Melanocyte of skin (primary cell): ENCODE measurements around the gene VCL. TPM values are rescaled to one million over a fixed set of nuclear protein-coding genes. Genes with fewer than 3 reads are reported as not detected.

Experiments used
- total RNA-seq, 2 donors: library from RNA; depleted of rRNA; stranded (reverse); fragments of >200 nt; gene quantifications; 2 replicates each; pipeline ENCODE4 v1.2.3, GENCODE V29; 2012

VCL gene
- 10 to 100 TPM; 61.6 to 74.6 TPM for total RNA-seq

GRCh38 chr10:73997787-73998622 lies at the start of gene VCL:
VCL (plus strand) TSS chr10:73998116; CDS start chr10:73998208, 92 bp downstream.

GRCh38 chr10:74150204-74150989 lies 152.5 kb downstream of the VCL start, which contains the start of gene AP3M1:
AP3M1 (minus strand) TSS chr10:74150828; CDS start chr10:74138379, 12,449 bp downstream.

GRCh38 chr10:74150990-74151878 lies 153.3 kb downstream of the VCL start, which contains the start of gene ADK:
ADK (plus strand) TSS chr10:74151221; CDS start chr10:74151279, 58 bp downstream.

Other genes with a start within 250 kb of the VCL start
- 10 to 100 TPM; 16.2 to 24.3 TPM for gene CHCHD1, start 216.1 kb upstream of the VCL start, total RNA-seq
- gene ZSWIM8, start 212.5 kb upstream of the VCL start, total RNA-seq: 10 to 100 TPM; 59.6 to 77.4 TPM
- gene NDST2, start 186.5 kb upstream of the VCL start, total RNA-seq: 1 to 10 TPM; 5.7 to 7.6 TPM
- 10 to 100 TPM; 12.7 to 14.5 TPM for gene CAMK2G, start 123.6 kb upstream of the VCL start, total RNA-seq
- under 1 TPM; 0.33 to 0.69 TPM for gene PLAU, start 87.0 kb upstream of the VCL start, total RNA-seq
- gene AP3M1, start 152.7 kb downstream of the VCL start, total RNA-seq: 10 to 100 TPM; 45.4 to 56.9 TPM
- 10 to 100 TPM; 16.7 to 18.6 TPM for gene ADK, start 153.1 kb downstream of the VCL start, total RNA-seq